DMS53 treated with DMSO at 0.1 percent for 48 hours (cell line): ENCODE measurements around the gene HS6ST3.

Experiments
- DNase-seq: peaks from one replicate; lab custom pipeline; 2025; ENCODE audit not compliant: unreplicated experiment; lab: John Stamatoyannopoulos, UW

HS6ST3 gene

DNA sequence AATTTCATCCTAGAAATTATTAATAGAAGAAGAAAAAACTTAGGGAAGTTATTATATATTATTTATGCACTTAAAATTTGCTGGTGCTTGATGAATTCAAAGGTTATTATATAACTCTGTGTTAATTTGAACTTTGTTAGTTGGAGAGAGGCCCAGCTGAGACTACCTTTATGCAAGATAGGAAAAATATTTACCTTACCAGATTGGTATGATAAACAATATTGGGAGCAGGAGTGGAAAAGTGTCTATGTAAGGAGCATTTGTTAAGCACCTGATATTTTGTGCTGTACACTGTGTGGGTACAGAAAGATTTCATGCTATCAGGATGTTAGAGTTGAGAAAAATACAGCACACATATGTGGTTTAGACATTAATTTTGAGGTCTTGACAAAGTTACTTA is 547.1 kb downstream of the HS6ST3 start:
- DNase-seq: no peak

- no peak for DNase-seq
Measured at GRCh38 chr13:96646101-96646500, 556.2 kb downstream of the HS6ST3 start.

DNA sequence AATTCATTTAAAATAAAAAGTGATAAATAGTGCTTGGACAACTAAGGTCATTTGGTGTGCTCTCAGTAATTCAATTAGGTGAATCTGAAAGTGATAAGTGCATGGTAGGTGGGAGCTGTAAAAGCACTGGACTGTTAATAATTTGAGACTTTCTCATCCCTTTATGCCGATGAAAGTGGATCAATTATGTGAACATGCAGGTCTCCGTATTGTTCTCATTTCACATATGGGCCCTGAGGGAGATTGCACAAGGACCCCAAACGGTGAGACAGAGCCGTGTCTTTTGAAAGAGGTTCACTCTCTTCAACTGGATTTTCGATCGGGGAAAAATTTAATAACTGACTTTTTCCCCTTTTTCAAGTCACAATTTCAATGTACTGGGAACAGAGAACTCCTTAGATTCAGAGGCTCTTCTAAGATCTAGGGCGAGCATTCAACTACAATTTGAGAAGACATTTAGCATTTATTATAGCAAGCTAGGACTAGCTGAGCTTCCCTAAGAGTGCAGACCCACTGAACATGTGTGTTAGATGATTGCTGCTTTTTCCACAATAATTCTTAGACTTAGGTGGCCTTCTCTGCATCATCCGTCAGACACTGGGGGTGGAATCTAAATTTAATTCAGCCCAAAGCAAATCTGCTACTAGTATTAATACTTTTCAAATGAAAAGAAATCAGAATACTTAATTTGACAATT is 556.8 kb downstream of the HS6ST3 start:
- no peak for DNase-seq

DNA sequence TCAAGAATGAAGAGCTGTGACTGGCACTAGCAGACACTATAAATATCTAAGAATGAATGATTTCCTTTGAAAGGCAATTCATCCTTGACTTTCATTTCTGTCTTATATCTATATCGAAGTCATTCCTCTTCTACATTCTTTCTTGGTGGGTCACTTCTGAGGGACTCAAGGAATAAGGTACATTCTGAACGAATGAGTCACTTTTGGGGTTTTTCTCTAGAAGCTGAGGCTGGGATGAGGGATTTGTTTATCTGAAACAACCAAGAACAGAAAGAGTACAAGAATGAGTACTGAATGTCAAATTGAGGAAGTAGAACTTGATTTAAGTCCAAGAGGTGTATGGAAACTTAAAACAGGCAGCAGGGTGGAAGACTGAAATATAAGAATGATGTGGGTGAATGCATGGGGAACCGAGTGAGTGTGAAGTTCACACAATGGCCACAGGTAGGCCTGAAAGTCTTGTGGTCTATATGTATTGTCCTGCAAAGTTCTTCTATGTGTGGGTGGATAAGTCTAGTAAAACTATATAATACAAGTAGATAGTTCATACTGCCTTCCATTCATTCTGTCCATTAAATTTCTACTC is 560.5 kb downstream of the HS6ST3 start:
- DNase-seq: no peak

GRCh38 chr13:96651598-96651997 is 561.7 kb downstream of the HS6ST3 start:
- DNase-seq: no peak

- no peak for DNase-seq
Measured at GRCh38 chr13:96652506-96652905, 562.6 kb downstream of the HS6ST3 start.

DNA sequence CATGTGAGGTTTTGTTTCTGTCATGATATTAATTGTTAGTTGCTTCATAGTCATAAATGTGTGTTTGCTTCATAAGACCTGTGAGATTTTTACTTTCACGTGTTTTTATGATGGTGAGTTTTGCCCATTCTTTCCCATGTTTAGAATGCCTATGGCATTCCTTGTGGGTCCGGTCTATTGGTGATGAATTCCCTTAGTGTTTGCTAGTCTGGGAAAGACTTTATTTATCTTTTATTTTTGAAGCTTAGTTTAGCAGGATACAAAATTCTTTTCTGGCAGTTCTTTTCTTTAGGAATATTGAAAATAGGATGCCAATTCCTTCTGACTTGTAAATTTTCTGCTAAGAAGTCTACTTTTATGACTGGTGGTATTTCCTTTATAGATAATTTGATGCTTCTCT is 571.7 kb downstream of the HS6ST3 start:
- DNase-seq: no peak

DNA sequence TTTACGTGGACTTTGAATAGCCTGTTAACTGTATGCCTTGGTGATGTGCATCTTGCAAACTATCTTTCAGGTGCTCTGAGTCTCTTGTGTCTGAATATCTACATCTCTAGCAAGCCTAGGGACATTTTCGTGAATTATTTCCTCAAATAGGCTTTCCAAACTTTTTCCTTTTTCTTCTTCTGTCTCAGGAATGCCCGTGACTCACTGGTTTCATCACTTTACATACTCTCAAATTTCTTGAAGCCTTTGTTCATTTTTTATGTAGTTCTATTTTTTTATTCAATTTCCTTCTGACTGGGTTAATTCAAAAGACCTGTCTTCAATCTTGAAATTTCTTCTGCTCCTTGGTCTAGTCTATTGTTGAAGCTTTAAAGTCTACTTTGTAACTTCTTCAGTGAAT is 572.1 kb downstream of the HS6ST3 start:
- DNase-seq: no peak

- no peak for DNase-seq
Measured at GRCh38 chr13:96667294-96668018, 577.5 kb downstream of the HS6ST3 start.

GRCh38 chr13:96671073-96671472 is 581.2 kb downstream of the HS6ST3 start:
- DNase-seq: no peak

- no peak for DNase-seq
Measured at GRCh38 chr13:96672016-96672415, 582.1 kb downstream of the HS6ST3 start.

DNA sequence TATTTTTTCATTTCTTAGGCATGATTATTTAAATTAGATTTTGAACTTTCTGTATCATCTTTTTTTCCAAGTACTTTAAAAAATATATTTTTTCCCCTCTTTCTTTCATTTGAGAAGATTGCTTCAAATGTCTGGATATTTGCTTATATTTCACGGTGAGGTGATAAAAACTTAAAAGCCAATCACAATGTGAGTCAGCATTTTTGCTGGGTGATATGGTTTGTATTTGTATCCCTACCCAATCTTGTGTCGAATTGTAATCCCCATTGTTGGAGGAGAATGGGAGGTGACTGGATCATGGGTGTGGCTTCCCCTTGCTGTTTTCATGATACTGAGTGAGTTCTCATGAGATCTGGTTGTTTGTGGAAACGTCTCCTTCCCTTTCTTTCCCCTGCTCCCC is 583.9 kb downstream of the HS6ST3 start:
- no peak for DNase-seq

GRCh38 chr13:96677029-96677428 is 587.1 kb downstream of the HS6ST3 start:
- DNase-seq: no peak

DNA sequence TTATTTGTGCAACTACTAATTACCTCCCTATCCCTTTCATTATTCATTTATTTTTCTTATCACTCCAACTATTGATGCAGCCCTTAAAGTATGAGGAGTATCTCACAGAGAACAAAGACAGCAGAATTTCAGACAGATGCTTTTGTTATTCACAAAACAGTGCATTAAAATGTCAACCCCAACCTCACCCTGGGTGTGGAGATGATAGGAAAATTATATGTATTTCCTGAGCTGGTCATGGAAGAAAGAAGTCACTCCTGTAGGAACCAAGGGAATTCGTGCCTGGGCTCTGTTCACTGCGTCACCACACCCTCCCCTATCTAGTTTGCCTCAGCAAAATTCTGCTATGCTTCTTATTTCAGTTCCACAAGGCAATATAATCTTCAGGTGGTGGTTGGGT is 588.9 kb downstream of the HS6ST3 start:
- no peak for DNase-seq

- DNase-seq: no peak
Measured at GRCh38 chr13:96680898-96681297, 591.0 kb downstream of the HS6ST3 start.

- DNase-seq: no peak
Measured at GRCh38 chr13:96681766-96682165, 591.9 kb downstream of the HS6ST3 start.

DNA sequence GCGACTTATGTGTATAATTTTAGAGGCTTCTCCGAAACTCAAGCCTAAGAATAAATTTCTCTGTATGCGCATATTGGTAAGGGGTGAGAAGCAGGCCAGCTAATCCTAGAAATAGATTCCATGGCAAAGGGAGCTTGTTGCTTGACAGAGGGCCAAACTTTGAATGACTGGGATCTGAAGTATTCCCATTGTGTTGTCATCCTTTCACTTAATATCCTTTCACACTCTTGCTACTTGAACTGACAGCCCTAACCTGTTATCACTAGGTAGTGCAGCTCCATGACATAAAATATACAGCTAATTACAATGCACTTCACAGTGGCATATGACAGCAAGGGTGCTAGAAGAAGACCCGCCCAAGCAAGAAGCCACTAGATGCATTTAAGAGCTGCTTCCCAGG is 594.6 kb downstream of the HS6ST3 start:
- no peak for DNase-seq

GRCh38 chr13:96684907-96685306 is 595.0 kb downstream of the HS6ST3 start:
- DNase-seq: no peak

DNA sequence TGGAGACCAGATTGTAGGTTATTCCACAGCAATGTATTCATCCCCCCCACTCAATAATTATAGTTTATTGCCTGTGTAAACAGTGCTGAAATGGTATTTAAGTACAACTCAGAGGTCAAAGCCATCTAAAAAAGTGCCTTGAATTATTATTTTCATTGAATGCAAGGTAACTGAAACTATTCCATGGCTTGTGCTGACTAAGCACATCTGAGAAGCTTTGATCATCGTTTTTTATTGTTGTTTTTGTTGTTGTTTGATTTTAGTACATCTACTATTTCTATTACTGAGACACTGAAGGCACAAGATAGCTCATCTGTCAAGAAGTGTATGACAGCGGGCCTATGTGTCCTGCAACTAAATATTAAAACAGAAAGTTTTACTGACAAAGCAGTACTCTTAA is 596.4 kb downstream of the HS6ST3 start:
- no peak for DNase-seq

GRCh38 chr13:96687191-96687590 is 597.3 kb downstream of the HS6ST3 start:
- DNase-seq: no peak

DNA sequence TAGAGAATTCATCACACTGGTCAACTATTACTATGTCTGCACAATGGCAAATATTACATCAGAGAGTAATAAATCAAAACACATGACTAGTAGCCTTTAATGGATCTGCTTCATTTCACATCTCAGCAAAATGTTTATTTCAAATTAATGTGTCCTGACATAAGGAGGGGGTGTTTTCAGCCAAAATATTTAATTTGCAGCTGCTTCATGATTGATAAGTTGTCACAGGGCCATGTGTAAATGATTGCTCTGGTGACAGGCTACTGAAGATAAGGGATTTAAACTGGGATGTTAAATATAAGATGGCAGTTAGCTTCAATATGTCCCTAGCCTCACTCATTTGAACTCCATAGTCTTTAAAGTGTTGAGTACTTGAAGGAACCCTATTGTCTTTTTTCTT is 601.1 kb downstream of the HS6ST3 start:
- no peak for DNase-seq

DNA sequence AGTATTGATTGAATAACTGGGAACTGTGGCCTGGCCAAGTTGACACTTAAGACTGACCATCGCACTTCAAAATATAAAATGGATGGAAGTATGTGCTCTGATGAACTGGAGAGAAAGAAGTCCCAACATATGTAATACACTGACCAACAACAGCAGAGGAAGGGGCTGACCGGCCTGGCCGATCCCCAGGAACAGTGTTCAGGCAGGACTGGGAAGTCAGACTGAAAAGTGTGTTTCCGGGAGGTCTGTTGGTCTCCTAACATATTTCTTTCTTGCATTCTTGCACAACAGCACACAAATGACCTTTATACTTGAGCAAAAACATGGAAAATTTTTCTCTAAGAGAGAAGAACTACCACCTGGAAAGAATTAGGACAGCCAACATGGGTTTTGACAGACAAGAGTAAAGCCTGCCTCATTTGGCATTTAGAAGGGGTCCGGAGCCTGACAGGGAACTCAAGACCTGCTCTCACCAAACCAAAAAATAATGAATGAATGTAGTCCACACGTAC is 606.5 kb downstream of the HS6ST3 start:
- no peak for DNase-seq
